Activated CD4-positive, alpha-beta memory T cell treated with anti-CD3 and anti-CD28 coated beads, Interleukin-2, amount 10 ng/mL, durations not matched to agents 7 days and 5 days (primary cell): ENCODE data around the gene NPAS3. TPM values are rescaled to one million over a fixed set of nuclear protein-coding genes. Genes with fewer than 3 reads are reported as not detected.

Experiments
- CTCF ChIA-PET: fragments of 350-600 bp; sonication (Branson Sonifier 250); formaldehyde crosslinking; loops from one replicate; lab custom pipeline; 2021; ENCODE audit warnings: antibody characterized with exemption, inconsistent platforms; lab: Charles Lee
- POLR2A ChIA-PET: fragments of 350-600 bp; sonication (Branson Sonifier 250); formaldehyde crosslinking; loops from one replicate; lab custom pipeline; 2021; ENCODE audit warnings: antibody characterized with exemption; lab: Charles Lee
- DNase-seq: peaks from one replicate; pipeline ENCODE4 v3.0.0-alpha.2; 2020
- H3K27ac Mint-ChIP-seq: one replicate; pipeline ENCODE4 v1.8.0; 2021; ENCODE audit warnings: mild to moderate bottlenecking, mixed read lengths
- H3K27me3 Mint-ChIP-seq: one replicate; pipeline ENCODE4 v1.8.0; 2021; ENCODE audit warnings: mixed read lengths
- H3K36me3 Mint-ChIP-seq: one replicate; pipeline ENCODE4 v1.8.0; 2021; ENCODE audit warnings: low read depth, mixed read lengths
- H3K4me1 Mint-ChIP-seq: one replicate; pipeline ENCODE4 v1.8.0; 2021; ENCODE audit warnings: mixed read lengths
- H3K4me3 Mint-ChIP-seq: one replicate; pipeline ENCODE4 v1.8.0; 2021; ENCODE audit warnings: mild to moderate bottlenecking, mixed read lengths
- H3K9me3 Mint-ChIP-seq: one replicate; pipeline ENCODE4 v1.8.0; 2021; ENCODE audit warnings: mixed read lengths
- total RNA-seq, 2 experiments: library from RNA; stranded (reverse); gene quantifications; one replicate each; pipeline ENCODE4 v1.2.3, GENCODE V29; 2021

NPAS3 gene
- total RNA-seq, 2 experiments from 2014 or later: not detected

- CTCF ChIA-PET: no interaction called here
- Mint-ChIP-seq H3K27ac (no peak overlapping the region), H3K27me3 (no peaks in the 10 kb centered on the region)
Measured at GRCh38 chr14:33282331-33283230, 343.9 kb downstream of the NPAS3 start.

GRCh38 chr14:33285902-33286700, 347.4 kb downstream of the NPAS3 start:
- H3K9me3 Mint-ChIP-seq: no peaks in the 10 kb centered on the region
- no peaks in the 10 kb centered on the region for H3K27me3 Mint-ChIP-seq
- no peaks in the 10 kb centered on the region for H3K4me1 Mint-ChIP-seq
- ChIA-PET CTCF (no interaction called here), POLR2A (no interaction called here)
- H3K27ac Mint-ChIP-seq: no peak overlapping the region
- H3K36me3 Mint-ChIP-seq: no peaks in the 10 kb centered on the region
- no peak overlapping the region for H3K4me3 Mint-ChIP-seq
- DNase-seq: no peak

More at GRCh38 chr14:33282331-33283230, 343.9 kb downstream of the NPAS3 start:
- Mint-ChIP-seq H3K4me1 (no peaks in the 10 kb centered on the region), H3K4me3 (no peak overlapping the region), H3K36me3 (no peaks in the 10 kb centered on the region), H3K9me3 (peaks cover 6% of the 10 kb centered on the region)
- POLR2A ChIA-PET: no interaction called here
- DNase-seq: no peak

- Mint-ChIP-seq H3K9me3 (no peaks in the 10 kb centered on the region), H3K27ac (no peak overlapping the region), H3K4me1 (no peaks in the 10 kb centered on the region), H3K27me3 (no peaks in the 10 kb centered on the region), H3K4me3 (no peak overlapping the region), H3K36me3 (no peaks in the 10 kb centered on the region)
- DNase-seq: no peak
- ChIA-PET POLR2A (no interaction called here), CTCF (no interaction called here)
Measured at GRCh38 chr14:33287189-33287588, 348.5 kb downstream of the NPAS3 start.

- no peaks in the 10 kb centered on the region for H3K27me3 Mint-ChIP-seq
- DNase-seq: no peak
- CTCF ChIA-PET: no interaction called here
- no peak overlapping the region for H3K4me3 Mint-ChIP-seq
- no peaks in the 10 kb centered on the region for H3K36me3 Mint-ChIP-seq
- POLR2A ChIA-PET: no interaction called here
- H3K9me3 Mint-ChIP-seq: no peaks in the 10 kb centered on the region
- no peak overlapping the region for H3K27ac Mint-ChIP-seq
- H3K4me1 Mint-ChIP-seq: no peaks in the 10 kb centered on the region
Measured at GRCh38 chr14:33290641-33291040, 352.0 kb downstream of the NPAS3 start.

GRCh38 chr14:33291529-33292104, 352.9 kb downstream of the NPAS3 start:
- CTCF ChIA-PET: no interaction called here
- POLR2A ChIA-PET: no interaction called here
- no peak overlapping the region for H3K4me3 Mint-ChIP-seq
- no peak overlapping the region for H3K27ac Mint-ChIP-seq
- no peaks in the 10 kb centered on the region for H3K4me1 Mint-ChIP-seq
- H3K9me3 Mint-ChIP-seq: no peaks in the 10 kb centered on the region
- no peaks in the 10 kb centered on the region for H3K27me3 Mint-ChIP-seq
- DNase-seq: no peak
- H3K36me3 Mint-ChIP-seq: no peaks in the 10 kb centered on the region

- Mint-ChIP-seq H3K36me3 (no peaks in the 10 kb centered on the region), H3K4me1 (no peaks in the 10 kb centered on the region), H3K27me3 (no peaks in the 10 kb centered on the region), H3K9me3 (no peaks in the 10 kb centered on the region), H3K4me3 (no peak overlapping the region), H3K27ac (no peak overlapping the region)
- ChIA-PET POLR2A (no interaction called here), CTCF (no interaction called here)
- DNase-seq: no peak
Measured at GRCh38 chr14:33294419-33294818, 355.7 kb downstream of the NPAS3 start.

GRCh38 chr14:33297565-33297964, 358.9 kb downstream of the NPAS3 start:
- no peaks in the 10 kb centered on the region for H3K27me3 Mint-ChIP-seq
- H3K36me3 Mint-ChIP-seq: no peaks in the 10 kb centered on the region
- no peak for DNase-seq
- POLR2A ChIA-PET: no interaction called here
- H3K27ac Mint-ChIP-seq: no peak overlapping the region
- H3K4me1 Mint-ChIP-seq: no peaks in the 10 kb centered on the region
- CTCF ChIA-PET: no interaction called here
- no peak overlapping the region for H3K4me3 Mint-ChIP-seq
- H3K9me3 Mint-ChIP-seq: no peaks in the 10 kb centered on the region

GRCh38 chr14:33307691-33308251, 369.1 kb downstream of the NPAS3 start:
- Mint-ChIP-seq H3K36me3 (no peaks in the 10 kb centered on the region), H3K9me3 (no peaks in the 10 kb centered on the region), H3K4me3 (no peak overlapping the region), H3K27me3 (no peaks in the 10 kb centered on the region), H3K27ac (no peak overlapping the region), H3K4me1 (no peaks in the 10 kb centered on the region)
- no peak for DNase-seq
- CTCF ChIA-PET: no interaction called here
- POLR2A ChIA-PET: no interaction called here

- no peak for DNase-seq
- POLR2A ChIA-PET: no interaction called here
- H3K36me3 Mint-ChIP-seq: no peaks in the 10 kb centered on the region
- H3K4me3 Mint-ChIP-seq: no peak overlapping the region
- CTCF ChIA-PET: no interaction called here
- no peaks in the 10 kb centered on the region for H3K27me3 Mint-ChIP-seq
- H3K27ac Mint-ChIP-seq: no peak overlapping the region
- no peaks in the 10 kb centered on the region for H3K9me3 Mint-ChIP-seq
- no peaks in the 10 kb centered on the region for H3K4me1 Mint-ChIP-seq
Measured at GRCh38 chr14:33309106-33309505, 370.4 kb downstream of the NPAS3 start.

- Mint-ChIP-seq H3K36me3 (no peaks in the 10 kb centered on the region), H3K4me1 (no peaks in the 10 kb centered on the region), H3K27ac (no peak overlapping the region), H3K27me3 (no peaks in the 10 kb centered on the region), H3K9me3 (peaks cover 8% of the 10 kb centered on the region), H3K4me3 (no peak overlapping the region)
- ChIA-PET CTCF (no interaction called here), POLR2A (no interaction called here)
- no peak for DNase-seq
Measured at GRCh38 chr14:33315217-33315616, 376.5 kb downstream of the NPAS3 start.

GRCh38 chr14:33315721-33316120, 377.0 kb downstream of the NPAS3 start:
- ChIA-PET POLR2A (no interaction called here), CTCF (no interaction called here)
- no peaks in the 10 kb centered on the region for H3K27me3 Mint-ChIP-seq
- H3K9me3 Mint-ChIP-seq: peaks cover 8% of the 10 kb centered on the region
- H3K4me3 Mint-ChIP-seq: no peak overlapping the region
- DNase-seq: no peak
- H3K27ac Mint-ChIP-seq: no peak overlapping the region
- no peaks in the 10 kb centered on the region for H3K4me1 Mint-ChIP-seq
- no peaks in the 10 kb centered on the region for H3K36me3 Mint-ChIP-seq

GRCh38 chr14:33317675-33318074, 379.0 kb downstream of the NPAS3 start:
- CTCF ChIA-PET: no interaction called here

GRCh38 chr14:33323979-33324378, 385.3 kb downstream of the NPAS3 start:
- no peak overlapping the region for H3K4me3 Mint-ChIP-seq
- no peaks in the 10 kb centered on the region for H3K27me3 Mint-ChIP-seq
- ChIA-PET CTCF (no interaction called here), POLR2A (no interaction called here)
- no peak for DNase-seq
- H3K36me3 Mint-ChIP-seq: no peaks in the 10 kb centered on the region
- no peak overlapping the region for H3K27ac Mint-ChIP-seq
- H3K9me3 Mint-ChIP-seq: peaks cover under 1% of the 10 kb centered on the region
- H3K4me1 Mint-ChIP-seq: no peaks in the 10 kb centered on the region

More at GRCh38 chr14:33317675-33318074, 379.0 kb downstream of the NPAS3 start:
- no peaks in the 10 kb centered on the region for H3K27me3 Mint-ChIP-seq
- no peak overlapping the region for H3K4me3 Mint-ChIP-seq
- POLR2A ChIA-PET: no interaction called here
- no peaks in the 10 kb centered on the region for H3K4me1 Mint-ChIP-seq
- DNase-seq: no peak
- H3K27ac Mint-ChIP-seq: no peak overlapping the region
- no peaks in the 10 kb centered on the region for H3K36me3 Mint-ChIP-seq
- H3K9me3 Mint-ChIP-seq: peaks cover 8% of the 10 kb centered on the region
